ENCODE data around the gene PRR19. TPM values are rescaled to one million over a fixed set of nuclear protein-coding genes. Genes with fewer than 3 reads are reported as not detected.

PRR19 gene
- total RNA-seq, 4 donors from 2014 or later, result 0.23 to 0.30 (median 0.29) TPM; not detected in 1

GRCh38 chr19:42281146-42281826 is 20.6 kb upstream of the PRR19 start:
- TF ChIP-seq CTCF (IDR thresholded peaks at IDR 0.05) (no peak), POLR2A (IDR thresholded peaks at IDR 0.05) (no peak)
- no peak overlapping the region for H3K4me3 ChIP-seq (ENCODE audit: low read depth, poor library complexity, severe bottlenecking)
- peak; percentile 84 to 96 for DNase-seq (ENCODE audit: low spot score in 2 of 2)
- intact Hi-C loops (cut with DNase I; ENCODE audit: low total_unique reads), result no loop called here
- 2 to 6% methylated on average over 8 to 23 of the region's 25 CpGs for WGBS, 2 donors

DNA sequence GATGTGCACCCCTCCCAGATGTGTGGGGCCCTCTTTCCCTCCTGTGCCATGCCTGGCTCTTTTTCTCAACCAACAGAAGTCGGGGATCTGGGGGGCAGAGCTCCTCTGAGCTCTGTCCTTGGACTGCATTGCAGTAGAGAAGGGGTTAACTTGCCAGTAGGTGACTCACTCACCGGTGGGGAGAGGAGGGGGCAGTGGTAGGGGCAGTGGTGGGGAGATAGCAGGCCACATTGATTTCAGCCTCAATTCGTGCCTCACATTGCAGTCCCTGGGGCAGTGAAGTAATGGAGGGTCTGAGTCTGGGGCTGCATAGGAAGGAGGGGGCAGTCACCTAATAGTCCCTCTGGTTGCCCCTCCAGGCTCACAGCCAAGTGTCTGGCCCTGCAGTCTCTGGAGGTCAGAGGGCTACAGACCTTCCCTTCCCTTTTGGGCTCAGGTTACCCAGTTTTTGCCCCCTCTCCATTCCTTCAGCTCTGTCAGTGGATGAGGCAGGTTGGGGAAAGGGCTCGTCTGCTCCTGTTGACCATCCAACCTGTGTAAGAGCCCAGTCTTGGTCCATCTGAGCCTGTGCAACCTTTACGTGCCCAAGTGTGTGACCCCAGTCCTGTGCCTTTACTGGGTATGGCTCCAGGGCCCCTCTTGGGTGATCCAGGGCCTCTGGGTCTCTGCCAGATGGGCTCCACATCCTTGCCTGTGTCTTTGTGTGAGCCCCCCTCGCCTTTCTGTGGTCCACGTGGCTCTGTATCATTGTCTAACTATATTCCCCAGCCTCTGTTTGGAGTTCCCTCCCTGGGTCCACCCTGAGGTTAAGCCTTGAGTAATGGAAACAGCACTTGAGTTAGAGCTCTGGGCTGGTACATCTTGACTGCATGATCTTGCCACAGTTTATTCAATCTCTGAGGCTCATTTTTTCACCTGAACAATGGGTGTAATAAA is 19.8 kb upstream of the PRR19 start:
- TF ChIP-seq POLR2A (IDR thresholded peaks at IDR 0.05) (no peak), CTCF (IDR thresholded peaks at IDR 0.05) (no peak)
- intact Hi-C loops (cut with DNase I; ENCODE audit: low total_unique reads), result no loop called here
- 18 to 19% methylated on average over 7 of the region's 7 CpGs for WGBS, 2 donors
- H3K4me3 ChIP-seq (ENCODE audit: low read depth, poor library complexity, severe bottlenecking), result no peak overlapping the region
- DNase-seq (ENCODE audit: low spot score in 2 of 2), result peak in 1 of 2 donors; percentile 89

DNA sequence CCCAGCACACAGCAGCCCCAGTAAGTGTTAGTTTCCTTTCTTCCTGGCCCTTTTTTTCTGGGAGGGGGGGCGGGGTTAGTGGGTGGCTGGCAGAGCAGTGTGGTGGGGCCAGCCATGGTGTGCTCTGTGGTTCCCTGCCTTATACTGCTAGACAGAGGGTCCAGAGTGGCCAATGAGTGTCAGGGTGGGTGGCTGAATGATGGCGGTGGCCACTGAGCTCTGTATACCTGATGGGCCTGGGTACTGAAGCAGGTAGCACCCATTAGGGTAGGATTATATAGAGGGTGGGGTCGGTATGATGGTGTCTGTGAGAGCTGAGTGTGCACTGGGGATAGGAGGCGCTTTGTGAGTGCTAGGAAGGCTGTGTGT is 19.1 kb upstream of the PRR19 start:
- peak in 1 of 2 donors; percentile 84 for DNase-seq (ENCODE audit: low spot score in 2 of 2)
- H3K4me3 ChIP-seq (ENCODE audit: low read depth, poor library complexity, severe bottlenecking), result no peak overlapping the region
- TF ChIP-seq CTCF (IDR thresholded peaks at IDR 0.05) (no peak), POLR2A (IDR thresholded peaks at IDR 0.05) (no peak)
- intact Hi-C loops (cut with DNase I; ENCODE audit: low total_unique reads), result no loop called here
- WGBS, 2 donors, result 24 to 29% methylated on average over 4 of the region's 4 CpGs

DNA sequence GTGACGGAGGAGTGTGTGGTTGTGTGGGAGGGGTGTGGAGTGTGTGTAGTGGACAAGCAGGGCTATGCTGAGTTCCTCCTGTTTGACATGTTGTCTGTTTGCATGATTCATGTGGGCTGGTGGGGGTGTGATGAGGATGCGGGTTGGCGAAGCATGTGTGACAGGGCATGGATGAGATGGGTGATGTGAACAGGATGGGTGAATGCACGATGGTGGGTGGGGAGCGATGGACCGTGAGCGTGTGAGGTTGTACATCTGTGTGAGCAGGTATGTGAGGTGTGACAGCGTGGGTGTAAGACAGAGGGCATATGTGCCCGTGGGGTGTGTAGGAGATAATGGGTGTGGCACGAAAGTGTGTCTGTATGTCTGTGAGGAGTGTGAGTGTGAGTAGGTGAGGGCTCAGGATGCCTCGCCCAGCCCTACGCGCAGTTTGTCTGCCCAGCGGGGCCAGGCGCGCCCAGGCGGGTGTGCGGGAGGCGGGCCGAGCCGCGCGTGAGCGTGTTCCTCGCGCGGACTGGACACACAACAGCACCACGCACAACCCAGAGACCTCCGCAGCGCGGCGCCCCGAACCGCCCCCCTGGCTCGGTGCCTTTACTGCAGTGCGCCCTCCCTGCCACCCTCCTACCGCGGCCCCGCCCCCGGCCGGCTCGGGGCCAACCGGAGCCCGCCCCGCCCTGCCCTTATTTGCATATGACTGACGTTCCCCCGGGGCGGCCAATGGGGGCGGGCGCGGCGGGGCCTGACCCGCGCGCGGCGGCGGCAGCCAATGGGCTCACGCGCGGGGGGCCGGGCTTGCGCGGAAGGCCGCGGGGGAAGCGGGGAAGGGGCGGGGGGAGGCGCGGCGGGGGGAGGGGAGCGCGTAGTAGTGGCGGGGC is 18.5 kb upstream of the PRR19 start:
- H3K4me3 ChIP-seq (ENCODE audit: low read depth, poor library complexity, severe bottlenecking), result no peak overlapping the region
- TF ChIP-seq POLR2A (IDR thresholded peaks at IDR 0.05) (peak in 1 of 2 donors; percentile 45), CTCF (IDR thresholded peaks at IDR 0.05) (no peak)
- DNase-seq (ENCODE audit: low spot score in 2 of 2), result peak; percentile 93 to 99
- intact Hi-C loops (cut with DNase I; ENCODE audit: low total_unique reads), result no loop called here
- WGBS, 2 donors, result 2 to 3% methylated on average over 37 to 46 of the region's 74 CpGs

DNA sequence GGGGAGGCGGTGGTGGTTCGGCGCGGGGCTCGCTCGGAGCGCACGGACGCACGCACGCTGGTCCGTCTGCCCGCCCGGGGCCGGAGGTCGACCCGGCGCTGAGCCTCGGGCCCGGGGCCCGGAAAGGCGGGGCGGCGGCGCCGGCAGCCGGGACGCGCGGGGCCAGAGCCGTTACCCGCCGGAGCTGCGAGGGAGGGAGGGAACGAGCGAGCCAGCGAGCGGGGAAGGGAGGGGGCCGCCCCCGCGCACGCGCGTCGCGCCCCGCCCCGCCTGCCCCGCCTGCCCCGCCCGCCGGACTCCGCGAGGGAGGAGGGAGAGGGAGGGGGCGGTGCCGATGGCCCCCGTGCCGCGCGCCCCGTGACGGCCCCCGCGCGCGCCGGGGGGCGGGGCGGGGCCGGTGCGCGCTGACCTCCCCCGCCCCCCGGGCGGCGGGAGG is 17.8 kb upstream of the PRR19 start:
- peak; percentile 63 to 95 for DNase-seq (ENCODE audit: low spot score in 2 of 2)
- no peak for TF ChIP-seq CTCF (IDR thresholded peaks at IDR 0.05)
- 0 to 1% methylated on average over 1 to 29 of the region's 76 CpGs for WGBS, 2 donors
- H3K4me3 ChIP-seq (ENCODE audit: low read depth, poor library complexity, severe bottlenecking), result no peak overlapping the region
- intact Hi-C loops (cut with DNase I; ENCODE audit: low total_unique reads), result no loop called here
